Trophoblast cell (in vitro differentiated cells and primary cell): Measurements from ENCODE around the gene IFI27L2.

Experiments used
- DNase-seq, 2 donors: peaks; one replicate each; pipeline ENCODE4 v3.0.0-alpha.2; 2016
- H2AFZ ChIP-seq: 2 replicates; pipeline ENCODE4 v1.6.1; 2013; ENCODE audit warnings: low read length, moderate library complexity, mild to moderate bottlenecking; ENCODE audit not compliant: insufficient read depth, poor library complexity
- H2AK5ac ChIP-seq: 2 replicates; pipeline ENCODE4 v1.6.1; 2013; ENCODE audit warnings: mild to moderate bottlenecking, low read length
- H2BK120ac ChIP-seq: 2 replicates; pipeline ENCODE4 v1.6.1; 2013; ENCODE audit warnings: low read length, mild to moderate bottlenecking, moderate library complexity; ENCODE audit not compliant: insufficient read depth, poor library complexity
- H2BK12ac ChIP-seq: 2 replicates; pipeline ENCODE4 v1.6.1; 2013; ENCODE audit warnings: mild to moderate bottlenecking, low read length, moderate library complexity
- H2BK5ac ChIP-seq: 2 replicates; pipeline ENCODE4 v1.6.1; 2013; ENCODE audit warnings: low read length, low read depth, moderate library complexity, mild to moderate bottlenecking; ENCODE audit not compliant: poor library complexity
- H3K14ac ChIP-seq: 2 replicates; pipeline ENCODE4 v1.6.1; 2013; ENCODE audit warnings: mild to moderate bottlenecking, low read length
- H3K18ac ChIP-seq: 2 replicates; pipeline ENCODE4 v1.6.1; 2013; ENCODE audit warnings: mild to moderate bottlenecking, low read length
- H3K23ac ChIP-seq: 2 replicates; pipeline ENCODE4 v1.6.1; 2013; ENCODE audit warnings: low read length
- H3K27ac ChIP-seq: 2 replicates; pipeline ENCODE4 v1.5.1; 2013; ENCODE audit warnings: low read depth, mild to moderate bottlenecking, inconsistent platforms, low read length, moderate library complexity
- H3K27me3 ChIP-seq: 2 replicates; pipeline ENCODE4 v1.6.1; 2013; ENCODE audit warnings: inconsistent platforms, mild to moderate bottlenecking, low read length, moderate library complexity; ENCODE audit not compliant: insufficient read depth
- H3K36me3 ChIP-seq, 2 experiments: 1 replicate in 1 of 2; 2 replicates in 1 of 2; pipeline ENCODE4 v1.6.1; 2013; ENCODE audit warnings: low read length in 2 of 2, mild to moderate bottlenecking in 2 of 2, moderate library complexity in 1 of 2; ENCODE audit not compliant: insufficient read depth in 2 of 2, control insufficient read depth in 1 of 2
- H3K4ac ChIP-seq: 2 replicates; pipeline ENCODE4 v1.6.1; 2013; ENCODE audit warnings: low read depth, mild to moderate bottlenecking, low read length, moderate library complexity
- H3K4me1 ChIP-seq, 2 experiments: 1 replicate in 1 of 2; 2 replicates in 1 of 2; pipeline ENCODE4 v1.6.1; 2013; ENCODE audit warnings: low read length in 2 of 2, mild to moderate bottlenecking in 2 of 2, moderate library complexity in 1 of 2; ENCODE audit not compliant: insufficient read depth in 2 of 2, control insufficient read depth in 1 of 2
- H3K4me2 ChIP-seq: 2 replicates; pipeline ENCODE4 v1.6.1; 2013; ENCODE audit warnings: inconsistent platforms, mild to moderate bottlenecking, low read length, moderate library complexity
- H3K4me3 ChIP-seq: 2 replicates; pipeline ENCODE4 v1.5.1; 2013; ENCODE audit warnings: mild to moderate bottlenecking, low read depth, low read length, inconsistent platforms
- H3K79me1 ChIP-seq: one replicate; pipeline ENCODE4 v1.6.1; 2013; ENCODE audit warnings: low read length
- H3K79me2 ChIP-seq: 2 replicates; pipeline ENCODE4 v1.6.1; 2013; ENCODE audit warnings: low read length, mild to moderate bottlenecking; ENCODE audit not compliant: control insufficient read depth, insufficient read depth, poor library complexity
- H3K9ac ChIP-seq: 2 replicates; pipeline ENCODE4 v1.6.1; 2013; ENCODE audit warnings: mild to moderate bottlenecking, low read length
- H3K9me3 ChIP-seq: 2 replicates; pipeline ENCODE4 v1.6.1; 2013; ENCODE audit warnings: low read depth, mild to moderate bottlenecking, control low read depth, inconsistent platforms, low read length; ENCODE audit not compliant: insufficient read depth
- H4K12ac ChIP-seq: 2 replicates; pipeline ENCODE4 v1.6.1; 2013; ENCODE audit warnings: low read depth, mild to moderate bottlenecking, low read length, moderate library complexity
- H4K8ac ChIP-seq: 2 replicates; pipeline ENCODE4 v1.6.1; 2013; ENCODE audit warnings: low read depth, mild to moderate bottlenecking, low read length, moderate library complexity
- H4K91ac ChIP-seq: one replicate; pipeline ENCODE4 v1.6.1; 2013; ENCODE audit warnings: low read depth, mild to moderate bottlenecking, low read length, moderate library complexity
- WGBS: extraction: QIAGEN DNeasy Blood & Tissue Kit; methylation state at CpG from one replicate; pipeline ENCODE4 v1.1.7; 2013; ENCODE audit warnings: missing lambda C conversion rate; ENCODE audit not compliant: insufficient read length, insufficient coverage; ENCODE audit errors: extremely low coverage; 5-methylcytosine and 5-hydroxymethylcytosine counted together

Gene IFI27L2

GRCh38 chr14:94121485-94121884 lies 7.9 kb downstream of the IFI27L2 start:
- Histone ChIP-seq H3K79me2 (no peaks in the 10 kb centered on the region), H3K18ac (no peak overlapping the region), H2AK5ac (no peak overlapping the region), H2BK5ac (no peak overlapping the region), H3K27me3 (no peaks in the 10 kb centered on the region), H4K12ac (no peak overlapping the region), H2BK12ac (no peak overlapping the region), H3K9ac (no peak overlapping the region), H4K91ac (no peak overlapping the region), H3K4ac (no peak overlapping the region), H2AFZ (no peak overlapping the region), H3K27ac (no peak overlapping the region), H3K14ac (no peak overlapping the region), H3K79me1 (no peaks in the 10 kb centered on the region), H3K9me3 (peaks cover 4% of the 10 kb centered on the region), H3K4me1 (no peaks in the 10 kb centered on the region), H3K23ac (no peak overlapping the region), H3K4me3 (no peak overlapping the region), H4K8ac (no peak overlapping the region), H3K4me2 (no peak overlapping the region), H2BK120ac (no peak overlapping the region), H3K36me3 (no peaks in the 10 kb centered on the region)
- DNase-seq = no peak
- no CpG with 5 or more reads among the region's 3 CpGs for WGBS

- H3K27ac ChIP-seq = no peak overlapping the region
- no peak overlapping the region for H3K4ac ChIP-seq
- H3K36me3 ChIP-seq = no peaks in the 10 kb centered on the region
- no peak overlapping the region for H2BK120ac ChIP-seq
- H3K9ac ChIP-seq = no peak overlapping the region
- H4K91ac ChIP-seq = no peak overlapping the region
- H4K12ac ChIP-seq = no peak overlapping the region
- peaks cover 4% of the 10 kb centered on the region for H3K9me3 ChIP-seq
- H3K79me1 ChIP-seq = no peaks in the 10 kb centered on the region
- H2BK5ac ChIP-seq = no peak overlapping the region
- H2AK5ac ChIP-seq = no peak overlapping the region
- no peak overlapping the region for H2AFZ ChIP-seq
- DNase-seq = peak in 1 of 2 donors; percentile 28
- WGBS = no CpG with 5 or more reads among the region's 5 CpGs
- no peaks in the 10 kb centered on the region for H3K4me1 ChIP-seq
- no peak overlapping the region for H2BK12ac ChIP-seq
- no peak overlapping the region for H3K14ac ChIP-seq
- no peak overlapping the region for H3K23ac ChIP-seq
- no peaks in the 10 kb centered on the region for H3K79me2 ChIP-seq
- no peaks in the 10 kb centered on the region for H3K27me3 ChIP-seq
- H4K8ac ChIP-seq = no peak overlapping the region
- no peak overlapping the region for H3K18ac ChIP-seq
- H3K4me3 ChIP-seq = no peak overlapping the region
- no peak overlapping the region for H3K4me2 ChIP-seq
Observed at GRCh38 chr14:94120667-94121340, 8.6 kb downstream of the IFI27L2 start.

- no peak overlapping the region for H2AK5ac ChIP-seq
- no peak overlapping the region for H3K4ac ChIP-seq
- no peak overlapping the region for H3K14ac ChIP-seq
- no peak overlapping the region for H3K4me2 ChIP-seq
- no peak overlapping the region for H3K23ac ChIP-seq
- H3K79me1 ChIP-seq = no peaks in the 10 kb centered on the region
- no peaks in the 10 kb centered on the region for H3K79me2 ChIP-seq
- no peak overlapping the region for H4K91ac ChIP-seq
- H2BK12ac ChIP-seq = no peak overlapping the region
- H2BK120ac ChIP-seq = no peak overlapping the region
- no peak overlapping the region for H2AFZ ChIP-seq
- H3K27ac ChIP-seq = no peak overlapping the region
- H4K8ac ChIP-seq = no peak overlapping the region
- no peak overlapping the region for H2BK5ac ChIP-seq
- no peaks in the 10 kb centered on the region for H3K4me1 ChIP-seq
- H4K12ac ChIP-seq = no peak overlapping the region
- DNase-seq = no peak
- no peak overlapping the region for H3K9ac ChIP-seq
- no peak overlapping the region for H3K18ac ChIP-seq
- H3K9me3 ChIP-seq = peaks cover 4% of the 10 kb centered on the region
- no peaks in the 10 kb centered on the region for H3K36me3 ChIP-seq
- no peak overlapping the region for H3K4me3 ChIP-seq
- no peaks in the 10 kb centered on the region for H3K27me3 ChIP-seq
Observed at GRCh38 chr14:94119071-94119470, 10.3 kb downstream of the IFI27L2 start.

GRCh38 chr14:94117856-94118255 lies 11.5 kb downstream of the IFI27L2 start:
- H3K79me2 ChIP-seq = no peaks in the 10 kb centered on the region
- no peaks in the 10 kb centered on the region for H3K79me1 ChIP-seq
- H4K12ac ChIP-seq = no peak overlapping the region
- no peak overlapping the region for H3K14ac ChIP-seq
- no peak overlapping the region for H4K91ac ChIP-seq
- no peaks in the 10 kb centered on the region for H3K36me3 ChIP-seq
- H3K18ac ChIP-seq = no peak overlapping the region
- no peak overlapping the region for H2AK5ac ChIP-seq
- H3K4ac ChIP-seq = no peak overlapping the region
- H2AFZ ChIP-seq = no peak overlapping the region
- no peaks in the 10 kb centered on the region for H3K4me1 ChIP-seq
- H3K27me3 ChIP-seq = no peaks in the 10 kb centered on the region
- H3K27ac ChIP-seq = no peak overlapping the region
- no peak overlapping the region for H3K23ac ChIP-seq
- DNase-seq = no peak
- no peak overlapping the region for H3K4me3 ChIP-seq
- H3K4me2 ChIP-seq = no peak overlapping the region
- no CpG with 5 or more reads among the region's 9 CpGs for WGBS
- no peak overlapping the region for H3K9ac ChIP-seq
- H2BK12ac ChIP-seq = no peak overlapping the region
- no peak overlapping the region for H2BK120ac ChIP-seq
- H2BK5ac ChIP-seq = no peak overlapping the region
- no peak overlapping the region for H4K8ac ChIP-seq
- H3K9me3 ChIP-seq = peaks cover 4% of the 10 kb centered on the region
